Renal cortical epithelial cell (primary cell): ENCODE data around the gene HSPBAP1. TPM values are rescaled to one million over a fixed set of nuclear protein-coding genes. Genes with fewer than 3 reads are reported as not detected.

Experiments used
- total RNA-seq: library from RNA; depleted of rRNA; stranded (reverse); fragments of >200 nt; gene quantifications from 2 replicates; pipeline ENCODE4 v1.2.3, GENCODE V29; 2014

HSPBAP1 gene
- total RNA-seq, 1 donor from 2014 or later, result 5.8 TPM

Other genes starting within 250 kb of the HSPBAP1 start
- gene PARP9, start 229.5 kb downstream of the HSPBAP1 start, total RNA-seq, result 39.8 and 41.5 TPM in 2 replicates
- gene DTX3L, start 229.5 kb downstream of the HSPBAP1 start, total RNA-seq, result 39.1 and 55.1 TPM in 2 replicates
- gene PARP15, start 216.2 kb downstream of the HSPBAP1 start, total RNA-seq, result 0.20 TPM in 1 of 2 replicates, not detected in the other
- gene PARP14, start 113.0 kb downstream of the HSPBAP1 start, total RNA-seq, result 110 and 123 TPM in 2 replicates
- gene SLC49A4, start 1.2 kb upstream of the HSPBAP1 start, total RNA-seq, result 13.7 and 26.3 TPM in 2 replicates
- 3.6 TPM in 1 of 2 replicates, not detected in the other for gene SEMA5B, start 233.9 kb upstream of the HSPBAP1 start, total RNA-seq